Adrenal gland (tissue), 12 donors: ENCODE data around the gene SPNS1. TPM values are rescaled to one million over a fixed set of nuclear protein-coding genes. Genes with fewer than 3 reads are reported as not detected.

Experiments used
- DNase-seq, 7 donors: peaks; one replicate each; pipeline ENCODE4 v3.0.0-alpha.2; 2019 to 2020
- H3K27ac ChIP-seq, 5 donors: fragments of 200-600 bp; sonication (generic) in 4 of 5; 1 replicate in 3 of 5; 2 replicates in 2 of 5; pipeline versions ENCODE4 v1.5.1 to v1.8.0; 2016 to 2020; ENCODE audit warnings: mild to moderate bottlenecking in 1 of 5
- H3K27me3 ChIP-seq: fragments of 200-600 bp; 2 replicates; pipeline ENCODE4 v1.8.0; 2021
- H3K36me3 ChIP-seq, 2 donors: fragments of 200-600 bp; replicated peaks in 1 of 2; 1 replicate in 1 of 2; 2 replicates in 1 of 2; pipeline versions ENCODE4 v1.5.1 to v1.8.0; 2018 to 2022
- H3K4me1 ChIP-seq, 2 donors: fragments of 200-600 bp; replicated peaks in 1 of 2; 1 replicate in 1 of 2; 2 replicates in 1 of 2; pipeline versions ENCODE4 v1.5.1 to v1.8.0; 2018 to 2021
- H3K4me3 ChIP-seq, 4 donors: fragments of 200-600 bp; sonication (generic) in 3 of 4; one replicate each; pipeline ENCODE4 v1.5.1; 2016 to 2018
- H3K9me3 ChIP-seq, 3 donors: fragments of 200-600 bp; sonication (generic) in 1 of 3; replicated peaks in 1 of 3; 1 replicate in 2 of 3; 2 replicates in 1 of 3; pipeline versions ENCODE4 v1.5.1 to v1.8.0; 2016 to 2021
- POLR2A ChIP-seq, 2 donors: fragments of 450-650 bp; IDR thresholded peaks; one replicate each; pipeline ENCODE4 v1.6.1; 2017; ENCODE audit warnings: antibody characterized with exemption in 2 of 2, mild to moderate bottlenecking in 2 of 2, moderate library complexity in 1 of 2
- WGBS, 4 donors: extraction: QIAGEN DNeasy Blood & Tissue Kit in 2 of 4; methylation state at CpG; one replicate each; pipeline versions ENCODE4 v1.1.5 to v1.1.7; 2013 to 2017; 5-methylcytosine and 5-hydroxymethylcytosine counted together
- intact Hi-C, 2 donors: fragments of 100-400 bp; cut with DNase I; formaldehyde crosslinking; loops; one replicate each; pipeline versions ENCODE4 v1.14.1 to v1.15.0; 2022 to 2023
- polyA plus RNA-seq, 3 donors: library from polyadenylated mRNA; stranded (reverse); fragments of 200-250 nt in 2 of 3; fragments of 350-450 nt in 1 of 3; fragmentation: Illumina TruSeq in 1 of 3; extraction: RNeasy Lipid Tissue Mini Kit (QIAGEN cat#74804) in 1 of 3; gene quantifications; one replicate each; pipeline ENCODE4 v1.2.3, GENCODE V29; 2013 to 2014
- total RNA-seq, 9 donors: library from RNA; depleted of rRNA in 4 of 9; stranded (reverse); fragments of >200 nt in 4 of 9; fragments of 120-200 nt in 1 of 9; fragmentation: NEBNext Ultra II Directional in 1 of 9; extraction: Animal tissue kit (Norgen Biotek cat#: 25700) in 1 of 9; gene quantifications; one replicate each; pipeline versions ENCODE4 v1.1.0 to v1.2.4, GENCODE V29; 2013 to 2023
- TF ChIP-seq, protein P1 (sequence below), 6 experiments: fragments of 450-650 bp in 4 of 6; fragments of 200-600 bp in 2 of 6; sonication (generic) in 1 of 6; IDR thresholded peaks; 1 replicate in 5 of 6; 2 replicates in 1 of 6; pipeline versions ENCODE4 v1.5.1 to v1.8.0; 2016 to 2021; ENCODE audit warnings: antibody characterized with exemption in 6 of 6, mild to moderate bottlenecking in 2 of 6, moderate library complexity in 1 of 6
- donor health status: healthy with polysubstance abuse.
- donor health status: Bipolar disorder and iron deficiency.
- donor health status: DM: yes; HTN: yes; CAD: no.
- donor health status: DM: no; HTN: no; CAD: no.
- donor health status: DM: no; HTN: no; CAD: no.
- donor health status: DM: yes; HTN: yes; CAD: no.

Gene SPNS1
- total and polyA plus RNA-seq, 12 donors: 8.3 to 168 (median 37.9) TPM

DNA sequence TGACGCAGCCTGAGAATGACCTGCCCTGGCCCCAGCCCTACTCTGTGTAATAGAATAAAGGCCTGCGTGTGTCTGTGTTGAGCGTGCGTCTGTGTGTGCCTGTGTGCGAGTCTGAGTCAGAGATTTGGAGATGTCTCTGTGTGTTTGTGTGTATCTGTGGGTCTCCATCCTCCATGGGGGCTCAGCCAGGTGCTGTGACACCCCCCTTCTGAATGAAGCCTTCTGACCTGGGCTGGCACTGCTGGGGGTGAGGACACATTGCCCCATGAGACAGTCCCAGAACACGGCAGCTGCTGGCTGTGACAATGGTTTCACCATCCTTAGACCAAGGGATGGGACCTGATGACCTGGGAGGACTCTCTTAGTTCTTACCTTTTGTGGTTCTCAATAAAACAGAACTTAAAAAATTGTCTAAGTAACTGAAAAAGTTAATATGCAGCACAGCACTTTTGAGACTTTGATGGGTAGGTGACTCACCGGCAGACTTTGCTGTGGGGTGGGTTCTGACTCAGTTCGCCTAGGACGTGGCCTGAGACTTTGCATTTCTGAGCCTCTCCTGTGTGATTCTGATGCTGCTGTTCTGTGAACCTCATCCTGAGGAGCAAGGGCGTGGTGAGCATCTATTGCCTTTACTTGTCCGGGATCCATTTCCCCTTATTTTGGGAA, 15.9 kb downstream of the SPNS1 start:
- no peak for DNase-seq
- 91 to 98% (median 93%) methylated on average over 7 to 11 of the region's 11 CpGs for WGBS, 4 donors
- Histone ChIP-seq H3K4me3 (no peak overlapping the region), H3K36me3 (peaks cover 0 to 4% of the 10 kb centered on the region in 2 donors), H3K4me1 (no peaks in the 10 kb centered on the region), H3K9me3 (peaks cover 0 to 6% (median 0%) of the 10 kb centered on the region in 3 donors), H3K27me3 (no peaks in the 10 kb centered on the region), H3K27ac (no peak overlapping the region)
- intact Hi-C loops: no loop called here
- TF ChIP-seq, protein P1, sequence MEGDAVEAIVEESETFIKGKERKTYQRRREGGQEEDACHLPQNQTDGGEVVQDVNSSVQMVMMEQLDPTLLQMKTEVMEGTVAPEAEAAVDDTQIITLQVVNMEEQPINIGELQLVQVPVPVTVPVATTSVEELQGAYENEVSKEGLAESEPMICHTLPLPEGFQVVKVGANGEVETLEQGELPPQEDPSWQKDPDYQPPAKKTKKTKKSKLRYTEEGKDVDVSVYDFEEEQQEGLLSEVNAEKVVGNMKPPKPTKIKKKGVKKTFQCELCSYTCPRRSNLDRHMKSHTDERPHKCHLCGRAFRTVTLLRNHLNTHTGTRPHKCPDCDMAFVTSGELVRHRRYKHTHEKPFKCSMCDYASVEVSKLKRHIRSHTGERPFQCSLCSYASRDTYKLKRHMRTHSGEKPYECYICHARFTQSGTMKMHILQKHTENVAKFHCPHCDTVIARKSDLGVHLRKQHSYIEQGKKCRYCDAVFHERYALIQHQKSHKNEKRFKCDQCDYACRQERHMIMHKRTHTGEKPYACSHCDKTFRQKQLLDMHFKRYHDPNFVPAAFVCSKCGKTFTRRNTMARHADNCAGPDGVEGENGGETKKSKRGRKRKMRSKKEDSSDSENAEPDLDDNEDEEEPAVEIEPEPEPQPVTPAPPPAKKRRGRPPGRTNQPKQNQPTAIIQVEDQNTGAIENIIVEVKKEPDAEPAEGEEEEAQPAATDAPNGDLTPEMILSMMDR (IDR thresholded peaks at IDR 0.05): no peak
- TF ChIP-seq POLR2A (IDR thresholded peaks at IDR 0.05): no peak

DNA sequence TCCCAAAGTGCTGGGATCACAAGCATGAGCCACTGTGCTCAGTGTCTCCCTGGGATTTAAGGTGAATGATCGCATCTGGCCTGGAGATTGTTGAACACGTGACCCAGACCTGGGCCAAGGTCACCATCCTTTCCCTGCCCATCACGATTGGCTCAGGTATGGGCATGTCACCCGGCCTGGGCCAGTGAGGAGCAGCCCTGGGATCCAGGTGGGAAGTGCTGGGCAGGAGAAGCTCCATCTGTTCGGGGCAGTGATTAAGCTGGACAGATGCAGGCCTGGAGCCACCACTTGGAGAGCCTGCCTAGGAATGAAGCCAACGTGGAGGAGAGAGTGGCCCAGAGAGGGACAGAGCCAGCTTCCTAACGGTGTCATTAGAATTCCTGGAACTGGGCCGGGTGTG, 17.1 kb downstream of the SPNS1 start:
- peaks cover 0 to 6% (median 0%) of the 10 kb centered on the region in 3 donors for H3K9me3 ChIP-seq
- intact Hi-C loops: no loop called here
- H3K27ac ChIP-seq: no peak overlapping the region
- H3K4me1 ChIP-seq: no peaks in the 10 kb centered on the region
- WGBS, 4 donors: 55 to 67% (median 60%) methylated on average over 3 to 8 of the region's 8 CpGs
- no peak overlapping the region for H3K4me3 ChIP-seq
- peaks cover 0 to 3% of the 10 kb centered on the region in 2 donors for H3K36me3 ChIP-seq
- TF ChIP-seq, protein P1 (IDR thresholded peaks at IDR 0.05): no peak
- TF ChIP-seq POLR2A (IDR thresholded peaks at IDR 0.05): no peak
- no peaks in the 10 kb centered on the region for H3K27me3 ChIP-seq
- no peak for DNase-seq

DNA sequence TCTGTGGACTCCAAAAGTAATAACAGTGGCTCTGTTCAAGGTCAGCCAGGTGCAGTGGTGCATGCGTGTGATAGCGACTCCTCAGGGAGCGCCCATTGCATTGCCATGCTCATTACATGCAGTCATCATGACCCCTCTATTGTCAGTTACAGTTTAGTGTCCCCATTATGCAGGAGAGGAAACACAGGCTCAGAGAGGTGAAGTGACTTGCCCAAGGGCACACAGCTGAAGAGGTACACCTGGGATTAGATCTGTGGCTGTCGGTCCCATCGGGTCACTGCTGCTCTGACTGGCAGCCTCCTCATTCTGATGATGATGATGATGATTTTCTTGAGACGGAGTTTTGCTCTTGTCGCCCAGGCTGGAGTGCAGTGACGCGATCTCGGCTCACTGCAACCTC, 17.9 kb downstream of the SPNS1 start:
- TF ChIP-seq POLR2A (IDR thresholded peaks at IDR 0.05): no peak
- TF ChIP-seq, protein P1 (IDR thresholded peaks at IDR 0.05): no peak
- H3K4me3 ChIP-seq: no peak overlapping the region
- DNase-seq: no peak
- no peaks in the 10 kb centered on the region for H3K27me3 ChIP-seq
- 88 to 94% (median 91%) methylated on average over 8 to 10 of the region's 10 CpGs for WGBS, 4 donors
- no peaks in the 10 kb centered on the region for H3K9me3 ChIP-seq
- H3K36me3 ChIP-seq: no peaks in the 10 kb centered on the region
- no peaks in the 10 kb centered on the region for H3K4me1 ChIP-seq
- intact Hi-C loops: no loop called here
- no peak overlapping the region for H3K27ac ChIP-seq

DNA sequence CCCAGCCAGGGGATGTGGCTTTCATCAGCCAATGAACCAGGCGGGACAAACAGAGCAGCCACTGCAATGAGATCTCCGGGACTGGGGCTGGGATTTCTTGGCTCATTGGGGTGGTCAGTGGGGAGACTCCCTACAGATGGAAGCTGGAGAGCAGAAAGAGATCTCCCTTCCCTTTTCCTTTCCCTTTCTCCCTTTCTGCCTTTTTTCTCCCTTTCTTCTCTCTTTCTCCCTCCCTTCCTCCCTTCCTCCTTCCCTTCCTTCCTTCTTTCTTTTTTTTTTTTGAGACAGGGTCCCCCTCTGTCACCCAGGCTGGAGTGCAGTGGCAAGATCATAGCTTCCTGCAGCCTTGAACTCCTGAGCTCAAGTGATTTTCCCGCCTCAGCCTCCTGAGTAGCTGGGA, 24.3 kb downstream of the SPNS1 start:
- no peak overlapping the region for H3K4me3 ChIP-seq
- H3K27me3 ChIP-seq: no peaks in the 10 kb centered on the region
- WGBS, 4 donors: 61 to 79% (median 74%) methylated on average over 3 of the region's 3 CpGs
- no peaks in the 10 kb centered on the region for H3K36me3 ChIP-seq
- DNase-seq: no peak
- intact Hi-C loops: no loop called here
- no peaks in the 10 kb centered on the region for H3K9me3 ChIP-seq
- TF ChIP-seq, protein P1 (IDR thresholded peaks at IDR 0.05): no peak
- TF ChIP-seq POLR2A (IDR thresholded peaks at IDR 0.05): no peak
- H3K4me1 ChIP-seq: no peaks in the 10 kb centered on the region
- no peak overlapping the region for H3K27ac ChIP-seq
